ENCODE measurements around the gene CUX1. TPM values are rescaled to one million over a fixed set of nuclear protein-coding genes. Genes with fewer than 3 reads are reported as not detected.

CUX1 gene
- total RNA-seq, 4 donors from 2014 or later, result 58.2 to 295 (median 76.9) TPM

DNA sequence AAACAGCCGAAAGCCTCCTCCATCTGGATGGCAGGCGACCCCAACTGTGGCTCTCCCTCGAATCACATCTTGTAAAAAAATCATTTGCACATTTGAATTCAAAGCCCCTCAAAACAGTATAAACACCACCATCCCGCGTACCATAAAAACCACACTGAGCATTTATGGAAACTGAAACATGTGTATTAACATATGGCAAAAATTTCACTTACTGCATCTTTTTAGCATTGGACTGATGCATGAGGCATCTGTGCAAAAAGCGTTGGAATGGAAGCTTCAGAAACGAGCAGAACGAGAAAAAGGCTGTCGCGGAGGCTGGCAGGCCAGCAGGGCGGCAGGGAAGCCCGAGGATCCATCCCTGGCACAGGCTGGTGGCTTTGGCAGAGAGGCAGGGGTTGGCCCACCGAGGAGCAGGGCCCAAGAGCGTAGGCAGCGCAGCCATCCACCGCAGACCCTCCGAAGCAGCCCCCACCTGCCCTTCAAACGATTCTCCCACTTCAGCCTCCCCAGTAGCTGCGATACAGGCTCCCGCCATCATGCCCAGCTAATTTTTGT lies 39.3 kb upstream of the CUX1 start:
- DNase-seq, result no peak
- H3K9me3 ChIP-seq, result no peaks in the 10 kb centered on the region
- TF ChIP-seq, protein P1, sequence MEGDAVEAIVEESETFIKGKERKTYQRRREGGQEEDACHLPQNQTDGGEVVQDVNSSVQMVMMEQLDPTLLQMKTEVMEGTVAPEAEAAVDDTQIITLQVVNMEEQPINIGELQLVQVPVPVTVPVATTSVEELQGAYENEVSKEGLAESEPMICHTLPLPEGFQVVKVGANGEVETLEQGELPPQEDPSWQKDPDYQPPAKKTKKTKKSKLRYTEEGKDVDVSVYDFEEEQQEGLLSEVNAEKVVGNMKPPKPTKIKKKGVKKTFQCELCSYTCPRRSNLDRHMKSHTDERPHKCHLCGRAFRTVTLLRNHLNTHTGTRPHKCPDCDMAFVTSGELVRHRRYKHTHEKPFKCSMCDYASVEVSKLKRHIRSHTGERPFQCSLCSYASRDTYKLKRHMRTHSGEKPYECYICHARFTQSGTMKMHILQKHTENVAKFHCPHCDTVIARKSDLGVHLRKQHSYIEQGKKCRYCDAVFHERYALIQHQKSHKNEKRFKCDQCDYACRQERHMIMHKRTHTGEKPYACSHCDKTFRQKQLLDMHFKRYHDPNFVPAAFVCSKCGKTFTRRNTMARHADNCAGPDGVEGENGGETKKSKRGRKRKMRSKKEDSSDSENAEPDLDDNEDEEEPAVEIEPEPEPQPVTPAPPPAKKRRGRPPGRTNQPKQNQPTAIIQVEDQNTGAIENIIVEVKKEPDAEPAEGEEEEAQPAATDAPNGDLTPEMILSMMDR (IDR thresholded peaks at IDR 0.05), result no peak
- no peak for TF ChIP-seq POLR2A (IDR thresholded peaks at IDR 0.05)
- no peak overlapping the region for H3K27ac ChIP-seq
- no peaks in the 10 kb centered on the region for H3K27me3 ChIP-seq
- intact Hi-C loops (cut with DNase I; ENCODE audit: low total_unique reads), result no loop called here
- no peaks in the 10 kb centered on the region for H3K36me3 ChIP-seq
- H3K4me1 ChIP-seq, result no peaks in the 10 kb centered on the region
- H3K4me3 ChIP-seq, result no peak overlapping the region

DNA sequence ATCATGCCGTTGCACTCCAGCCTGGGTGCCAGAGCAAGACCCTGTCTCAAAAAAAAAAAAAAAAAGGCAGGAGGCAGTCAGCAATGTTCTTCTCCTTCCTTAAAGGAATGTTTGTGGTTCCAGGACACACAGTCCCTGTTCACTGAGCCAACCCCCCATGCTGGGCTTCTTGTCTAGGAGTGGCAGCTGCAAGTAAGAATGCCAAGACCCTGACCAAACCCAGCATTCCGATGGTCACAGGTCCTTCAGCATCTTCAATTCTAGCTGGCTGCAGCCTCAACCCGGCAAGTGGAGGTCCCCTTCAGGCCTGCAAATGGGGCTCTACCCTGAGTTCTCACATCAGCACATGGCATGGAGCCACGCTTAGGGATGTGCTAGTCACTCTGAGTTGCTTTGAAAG lies 38.2 kb upstream of the CUX1 start:
- no peak for DNase-seq
- no peak overlapping the region for H3K27ac ChIP-seq
- no peaks in the 10 kb centered on the region for H3K27me3 ChIP-seq
- no peaks in the 10 kb centered on the region for H3K9me3 ChIP-seq
- H3K4me3 ChIP-seq, result no peak overlapping the region
- H3K36me3 ChIP-seq, result no peaks in the 10 kb centered on the region
- no peaks in the 10 kb centered on the region for H3K4me1 ChIP-seq
- TF ChIP-seq, protein P1 (IDR thresholded peaks at IDR 0.05), result no peak
- TF ChIP-seq POLR2A (IDR thresholded peaks at IDR 0.05), result no peak
- intact Hi-C loops (cut with DNase I; ENCODE audit: low total_unique reads), result no loop called here

DNA sequence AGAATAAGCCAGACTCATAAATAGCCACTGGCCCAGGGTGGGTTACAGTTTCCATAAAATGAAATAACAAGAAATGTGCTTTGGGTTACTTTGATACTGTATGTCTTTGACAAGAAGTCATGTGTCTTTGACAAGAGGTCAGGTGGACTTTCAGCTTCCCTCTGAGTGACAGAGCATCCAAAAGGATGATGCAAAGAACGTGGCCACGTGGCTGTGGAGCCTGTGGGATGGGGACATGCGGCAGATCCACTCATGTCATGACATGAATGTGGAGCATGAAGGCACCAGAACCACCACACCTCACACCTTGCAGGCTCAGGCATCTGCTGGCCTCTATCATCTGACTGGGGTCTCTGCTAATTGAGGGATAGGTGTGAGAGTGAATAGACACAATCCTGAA lies 37.1 kb upstream of the CUX1 start:
- intact Hi-C loops (cut with DNase I; ENCODE audit: low total_unique reads), result no loop called here
- Histone ChIP-seq H3K27me3 (no peaks in the 10 kb centered on the region), H3K4me3 (no peak overlapping the region), H3K9me3 (no peaks in the 10 kb centered on the region), H3K27ac (no peak overlapping the region), H3K36me3 (no peaks in the 10 kb centered on the region), H3K4me1 (no peaks in the 10 kb centered on the region)
- no peak for DNase-seq
- TF ChIP-seq, protein P1 (IDR thresholded peaks at IDR 0.05), result no peak
- TF ChIP-seq POLR2A (IDR thresholded peaks at IDR 0.05), result no peak

DNA sequence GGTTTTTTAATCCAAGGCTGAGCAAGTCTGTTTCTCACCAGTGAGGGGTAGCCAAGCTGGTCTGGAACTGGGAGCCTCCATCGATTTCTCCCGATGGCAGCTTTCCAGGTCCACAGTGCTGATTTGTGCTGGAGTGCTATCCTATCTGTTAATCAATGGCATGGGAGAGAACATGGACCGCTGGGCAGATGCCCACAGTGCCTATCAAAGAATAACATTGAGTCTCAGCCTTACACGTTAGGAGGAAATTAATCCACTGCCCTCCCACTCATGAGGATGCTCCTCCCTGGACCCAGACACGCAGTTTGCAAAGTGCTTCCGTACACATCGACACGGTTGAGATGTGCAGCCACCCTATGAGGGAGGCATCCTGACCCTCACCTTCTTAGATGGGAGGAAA lies 36.0 kb upstream of the CUX1 start:
- H3K4me1 ChIP-seq, result no peaks in the 10 kb centered on the region
- intact Hi-C loops (cut with DNase I; ENCODE audit: low total_unique reads), result no loop called here
- TF ChIP-seq, protein P1 (IDR thresholded peaks at IDR 0.05), result no peak
- no peak for TF ChIP-seq POLR2A (IDR thresholded peaks at IDR 0.05)

DNA sequence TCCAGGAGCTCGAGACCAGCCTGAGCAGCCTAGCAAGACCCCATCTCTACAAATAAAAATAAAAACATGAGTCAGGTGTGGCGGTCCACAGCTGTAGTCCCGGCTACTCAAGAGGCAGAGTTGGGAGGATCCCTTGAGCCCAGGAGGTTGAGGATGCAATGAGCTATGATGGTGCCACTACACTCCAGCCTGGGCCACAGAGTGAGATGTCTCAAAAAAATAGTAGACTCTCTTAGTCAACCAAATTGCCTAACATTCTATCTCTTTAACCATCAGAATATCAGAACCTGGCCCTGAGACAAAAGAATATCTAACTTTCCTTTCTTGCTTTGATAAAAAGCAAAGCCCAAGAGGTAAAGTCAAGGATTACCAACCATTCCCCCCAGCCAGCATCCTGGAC lies 35.0 kb upstream of the CUX1 start:
- Histone ChIP-seq H3K4me1 (no peaks in the 10 kb centered on the region), H3K27me3 (no peaks in the 10 kb centered on the region), H3K9me3 (no peaks in the 10 kb centered on the region), H3K4me3 (no peak overlapping the region), H3K27ac (no peak overlapping the region), H3K36me3 (no peaks in the 10 kb centered on the region)
- no peak for DNase-seq
- intact Hi-C loops (cut with DNase I; ENCODE audit: low total_unique reads), result no loop called here
- TF ChIP-seq POLR2A (IDR thresholded peaks at IDR 0.05), result no peak
- TF ChIP-seq, protein P1 (IDR thresholded peaks at IDR 0.05), result no peak

More for the DNA sequence above, 36.0 kb upstream of the CUX1 start:
- DNase-seq, result no peak
- H3K27ac ChIP-seq, result no peak overlapping the region
- H3K4me3 ChIP-seq, result no peak overlapping the region
- no peaks in the 10 kb centered on the region for H3K9me3 ChIP-seq
- H3K36me3 ChIP-seq, result no peaks in the 10 kb centered on the region
- H3K27me3 ChIP-seq, result no peaks in the 10 kb centered on the region

Data from uterus (tissue), 4 donors.